ENCODE results near the gene SDK1. TPM values are rescaled to one million over a fixed set of nuclear protein-coding genes. Genes with fewer than 3 reads are reported as not detected.
"Not testable (repeated sequence)": the region's sequence is repeated elsewhere in the genome, so short reads cannot be mapped to it uniquely, and the experiment has no call there.

The SDK1 gene
- total RNA-seq, 2 donors from 2014 or later: 4.8 to 13.2 TPM

DNA sequence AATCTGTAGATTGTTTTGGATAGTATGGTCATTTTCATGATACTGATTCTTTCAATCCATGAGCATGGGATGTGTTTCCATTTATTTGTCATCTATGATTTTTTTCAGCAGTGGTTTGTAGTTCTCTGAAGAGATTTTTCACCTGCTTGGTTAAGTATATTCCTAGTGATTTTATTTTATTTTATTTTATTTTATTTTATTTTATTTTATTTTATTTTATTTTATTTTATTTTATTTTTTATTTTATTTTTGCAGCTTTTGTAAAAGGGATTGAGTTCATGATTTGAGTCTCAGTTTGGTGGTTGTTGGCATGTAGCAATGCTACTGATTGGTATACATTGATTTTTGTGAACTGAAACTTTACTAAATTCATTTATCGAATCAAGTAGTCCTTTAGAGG lies 404.2 kb downstream of the SDK1 start:
- Histone ChIP-seq H3K4me1 (replicated peaks) (peaks cover 6% of the 10 kb centered on the region), H3K36me3 (no peaks in the 10 kb centered on the region), H3K27me3 (replicated peaks; ENCODE audit: insufficient read depth) (no peaks in the 10 kb centered on the region), H3K4me3 (no peak overlapping the region), H3K9me3 (no peaks in the 10 kb centered on the region), H3K27ac (no peak overlapping the region)
- no peak for DNase-seq (ENCODE audit: low spot score)
- 95% methylated on average over 1 of the region's 1 CpG for WGBS
- intact Hi-C loops (cut with DNase I): no loop called here
- TF ChIP-seq POLR2A (IDR thresholded peaks at IDR 0.05) (no peak), POLR2AphosphoS5 (IDR thresholded peaks at IDR 0.05) (no peak)
- TF ChIP-seq, protein P1, sequence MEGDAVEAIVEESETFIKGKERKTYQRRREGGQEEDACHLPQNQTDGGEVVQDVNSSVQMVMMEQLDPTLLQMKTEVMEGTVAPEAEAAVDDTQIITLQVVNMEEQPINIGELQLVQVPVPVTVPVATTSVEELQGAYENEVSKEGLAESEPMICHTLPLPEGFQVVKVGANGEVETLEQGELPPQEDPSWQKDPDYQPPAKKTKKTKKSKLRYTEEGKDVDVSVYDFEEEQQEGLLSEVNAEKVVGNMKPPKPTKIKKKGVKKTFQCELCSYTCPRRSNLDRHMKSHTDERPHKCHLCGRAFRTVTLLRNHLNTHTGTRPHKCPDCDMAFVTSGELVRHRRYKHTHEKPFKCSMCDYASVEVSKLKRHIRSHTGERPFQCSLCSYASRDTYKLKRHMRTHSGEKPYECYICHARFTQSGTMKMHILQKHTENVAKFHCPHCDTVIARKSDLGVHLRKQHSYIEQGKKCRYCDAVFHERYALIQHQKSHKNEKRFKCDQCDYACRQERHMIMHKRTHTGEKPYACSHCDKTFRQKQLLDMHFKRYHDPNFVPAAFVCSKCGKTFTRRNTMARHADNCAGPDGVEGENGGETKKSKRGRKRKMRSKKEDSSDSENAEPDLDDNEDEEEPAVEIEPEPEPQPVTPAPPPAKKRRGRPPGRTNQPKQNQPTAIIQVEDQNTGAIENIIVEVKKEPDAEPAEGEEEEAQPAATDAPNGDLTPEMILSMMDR (IDR thresholded peaks at IDR 0.05): no peak

DNA sequence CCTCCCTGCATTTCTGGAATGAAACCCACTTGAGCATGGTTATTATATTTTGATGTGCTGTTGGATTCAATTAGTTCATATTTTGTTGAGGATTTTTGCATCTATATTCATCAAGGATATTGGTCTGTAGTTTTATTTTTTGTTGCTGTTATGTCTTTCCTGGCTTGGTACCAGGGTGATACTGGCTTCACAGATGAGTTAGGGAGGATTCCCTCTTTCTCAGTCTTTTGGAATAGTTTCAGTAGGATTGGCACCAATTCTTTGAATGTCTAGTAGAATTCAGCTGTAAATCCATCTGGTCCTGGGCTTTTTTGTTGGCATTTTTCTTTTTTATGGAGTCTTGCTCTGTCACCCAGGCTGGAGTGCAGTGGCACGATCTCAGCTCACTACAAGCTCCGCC lies 405.0 kb downstream of the SDK1 start:
- H3K4me1 ChIP-seq (replicated peaks); H3K36me3 ChIP-seq; H3K27ac ChIP-seq; H3K27me3 ChIP-seq (replicated peaks; ENCODE audit: insufficient read depth); H3K4me3 ChIP-seq; DNase-seq (ENCODE audit: low spot score); intact Hi-C loops (cut with DNase I); H3K9me3 ChIP-seq: not testable (repeated sequence)
- 96% methylated on average over 2 of the region's 2 CpGs for WGBS

DNA sequence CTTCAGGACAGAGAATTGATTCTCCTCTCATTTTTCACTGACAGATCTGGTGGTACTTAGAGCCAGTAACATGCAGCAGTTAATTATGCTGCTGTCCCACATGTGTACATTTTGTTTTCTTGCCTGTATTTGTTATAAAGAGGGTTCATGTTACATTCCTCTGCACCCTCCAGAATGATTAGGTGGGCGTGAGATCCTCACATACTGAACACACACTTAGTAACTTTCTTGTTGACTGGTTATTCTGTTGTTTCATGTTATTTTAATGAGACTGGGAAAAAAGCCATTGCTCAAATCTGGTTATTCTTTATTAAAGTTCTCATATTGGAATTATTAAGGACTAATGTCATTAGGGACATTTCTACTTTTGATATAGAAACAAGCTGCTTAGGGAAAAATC lies 409.1 kb downstream of the SDK1 start:
- H3K9me3 ChIP-seq: no peaks in the 10 kb centered on the region
- H3K4me1 ChIP-seq (replicated peaks): peaks cover 9% of the 10 kb centered on the region
- 27% methylated on average over 1 of the region's 1 CpG for WGBS
- intact Hi-C loops (cut with DNase I): no loop called here
- H3K36me3 ChIP-seq: no peaks in the 10 kb centered on the region
- no peak overlapping the region for H3K4me3 ChIP-seq
- TF ChIP-seq, protein P1 (IDR thresholded peaks at IDR 0.05): no peak
- TF ChIP-seq POLR2AphosphoS5 (IDR thresholded peaks at IDR 0.05) (no peak), POLR2A (IDR thresholded peaks at IDR 0.05) (no peak)
- no peaks in the 10 kb centered on the region for H3K27me3 ChIP-seq (replicated peaks; ENCODE audit: insufficient read depth)
- DNase-seq (ENCODE audit: low spot score): no peak
- H3K27ac ChIP-seq: no peak overlapping the region

DNA sequence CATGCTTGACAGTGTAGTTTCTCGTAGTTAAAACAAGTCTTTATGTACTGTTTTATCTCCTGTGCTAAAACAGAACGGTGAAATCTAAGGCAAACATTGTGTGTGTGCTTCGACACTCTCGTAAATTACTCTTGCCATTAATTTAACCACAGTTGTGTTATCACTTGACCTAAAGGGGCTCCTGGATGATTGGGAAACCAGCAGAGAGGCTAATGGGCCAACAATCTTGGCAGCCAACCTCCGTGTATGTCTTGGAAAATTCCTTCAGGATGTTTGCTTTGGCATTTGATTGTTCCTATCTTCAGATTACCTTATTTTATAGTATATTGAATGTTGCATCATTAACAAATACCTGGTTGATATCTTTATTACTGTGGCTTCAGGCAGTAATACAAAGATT lies 409.5 kb downstream of the SDK1 start:
- Histone ChIP-seq H3K4me3 (no peak overlapping the region), H3K36me3 (no peaks in the 10 kb centered on the region), H3K27ac (no peak overlapping the region), H3K4me1 (replicated peaks) (peaks cover 9% of the 10 kb centered on the region), H3K27me3 (replicated peaks; ENCODE audit: insufficient read depth) (no peaks in the 10 kb centered on the region), H3K9me3 (no peaks in the 10 kb centered on the region)
- WGBS: 15% methylated on average over 5 of the region's 5 CpGs
- intact Hi-C loops (cut with DNase I): no loop called here
- peak; percentile 64 for DNase-seq (ENCODE audit: low spot score)
- TF ChIP-seq, protein P1 (IDR thresholded peaks at IDR 0.05): no peak
- TF ChIP-seq POLR2AphosphoS5 (IDR thresholded peaks at IDR 0.05): peak; percentile 79
- no peak for TF ChIP-seq POLR2A (IDR thresholded peaks at IDR 0.05)

DNA sequence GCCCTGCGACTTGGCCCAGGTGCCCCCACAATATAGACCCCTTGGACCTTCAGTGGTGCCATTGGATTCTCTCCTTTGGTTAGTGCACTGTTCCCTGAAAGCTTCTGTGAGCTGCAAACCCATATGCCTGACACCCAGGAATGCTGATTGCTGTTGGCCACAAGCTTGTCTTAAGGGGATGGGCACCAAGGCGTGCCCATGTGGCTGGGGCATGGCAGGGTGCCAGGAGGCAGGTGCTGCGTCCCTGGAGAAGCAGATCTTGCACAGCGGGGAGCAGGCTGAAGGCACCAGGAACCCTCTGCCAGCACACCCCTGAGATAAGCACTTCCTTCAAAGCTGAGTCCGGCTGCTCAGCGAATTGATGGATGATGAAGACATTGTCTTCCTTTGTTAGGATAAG lies 411.8 kb downstream of the SDK1 start:
- Histone ChIP-seq H3K9me3 (no peaks in the 10 kb centered on the region), H3K27me3 (replicated peaks; ENCODE audit: insufficient read depth) (no peaks in the 10 kb centered on the region), H3K27ac (no peak overlapping the region), H3K36me3 (no peaks in the 10 kb centered on the region), H3K4me1 (replicated peaks) (peaks cover 9% of the 10 kb centered on the region), H3K4me3 (no peak overlapping the region)
- no peak for TF ChIP-seq POLR2A (IDR thresholded peaks at IDR 0.05)
- no peak for TF ChIP-seq POLR2AphosphoS5 (IDR thresholded peaks at IDR 0.05)
- TF ChIP-seq, protein P1 (IDR thresholded peaks at IDR 0.05): no peak
- intact Hi-C loops (cut with DNase I): no loop called here
- DNase-seq (ENCODE audit: low spot score): no peak
- 61% methylated on average over 6 of the region's 6 CpGs for WGBS
